Smooth muscle cell (in vitro differentiated cells): Measurements from ENCODE around the gene CACHD1. TPM values are rescaled to one million over a fixed set of nuclear protein-coding genes. Genes with fewer than 3 reads are reported as not detected.
A peak's percentile ranks its signal among the peaks of the same experiment; 100 is the strongest.

Source experiments
- DNase-seq: peaks from one replicate; lab custom pipeline; 2025; ENCODE audit not compliant: unreplicated experiment; lab: John Stamatoyannopoulos, UW
- H2AFZ ChIP-seq: fragments of 200-600 bp; sonication (generic); 2 replicates; pipeline ENCODE4 v1.6.0; 2016; ENCODE audit warnings: antibody characterized with exemption, low read depth, mild to moderate bottlenecking
- H3F3A ChIP-seq: fragments of 200-600 bp; sonication (generic); 2 replicates; pipeline ENCODE4 v1.6.0; 2017; ENCODE audit warnings: antibody characterized with exemption, low read depth
- H3K27ac ChIP-seq: fragments of 200-600 bp; sonication (generic); 2 replicates; pipeline ENCODE4 v1.5.1; 2016; ENCODE audit warnings: low read depth, mild to moderate bottlenecking
- H3K27me3 ChIP-seq: fragments of 200-600 bp; sonication (generic); 2 replicates; pipeline ENCODE4 v1.6.1; 2016; ENCODE audit warnings: low read depth, mild to moderate bottlenecking
- H3K36me3 ChIP-seq: fragments of 200-600 bp; sonication (generic); 2 replicates; pipeline ENCODE4 v1.5.1; 2016; ENCODE audit warnings: low read depth
- H3K4me1 ChIP-seq: fragments of 200-600 bp; sonication (generic); 2 replicates; pipeline ENCODE4 v1.5.1; 2016; ENCODE audit warnings: low read depth
- H3K4me2 ChIP-seq: fragments of 200-600 bp; sonication (generic); 2 replicates; pipeline ENCODE4 v1.6.0; 2016; ENCODE audit warnings: mild to moderate bottlenecking
- H3K4me3 ChIP-seq: fragments of 200-600 bp; sonication (generic); 2 replicates; pipeline ENCODE4 v1.5.1; 2016; ENCODE audit warnings: mild to moderate bottlenecking
- H3K79me2 ChIP-seq: fragments of 200-600 bp; sonication (generic); 2 replicates; pipeline ENCODE4 v1.6.0; 2016; ENCODE audit warnings: low read depth, mild to moderate bottlenecking
- H3K9ac ChIP-seq: fragments of 200-600 bp; sonication (generic); 2 replicates; pipeline ENCODE4 v1.6.0; 2016; ENCODE audit warnings: low read depth
- H3K9me3 ChIP-seq: fragments of 200-600 bp; sonication (generic); replicated peaks from 2 replicates; pipeline ENCODE4 v1.5.1; 2016; ENCODE audit warnings: low read depth
- H4K20me1 ChIP-seq: fragments of 200-600 bp; sonication (generic); 2 replicates; pipeline ENCODE4 v1.6.0; 2016; ENCODE audit warnings: low read depth
- CTCF ChIP-seq: fragments of 200-600 bp; sonication (generic); IDR thresholded peaks from 2 replicates; pipeline ENCODE4 v1.5.1; 2017; ENCODE audit warnings: borderline replicate concordance, mild to moderate bottlenecking, antibody characterized with exemption; ENCODE audit not compliant: insufficient read depth, poor library complexity, severe bottlenecking
- WGBS: methylation state at CpG from one replicate; pipeline ENCODE4 v1.1.7; 2016; ENCODE audit warnings: low lambda C conversion rate; 5-methylcytosine and 5-hydroxymethylcytosine counted together
- polyA plus RNA-seq: library from polyadenylated mRNA; unstranded; fragments of >200 nt; fragmentation: Nextera tagmentation; extraction: Ambion mirVana; gene quantifications from 2 replicates; pipeline ENCODE4 v1.2.1, GENCODE V29; 2016
- total RNA-seq: library from RNA; depleted of rRNA; stranded (reverse); fragments of >200 nt; gene quantifications from 2 replicates; pipeline ENCODE4 v1.2.3, GENCODE V29; 2014

Gene CACHD1
- total and polyA plus RNA-seq, 2 experiments from 2014 or later: 12.9 to 20.8 TPM

DNA sequence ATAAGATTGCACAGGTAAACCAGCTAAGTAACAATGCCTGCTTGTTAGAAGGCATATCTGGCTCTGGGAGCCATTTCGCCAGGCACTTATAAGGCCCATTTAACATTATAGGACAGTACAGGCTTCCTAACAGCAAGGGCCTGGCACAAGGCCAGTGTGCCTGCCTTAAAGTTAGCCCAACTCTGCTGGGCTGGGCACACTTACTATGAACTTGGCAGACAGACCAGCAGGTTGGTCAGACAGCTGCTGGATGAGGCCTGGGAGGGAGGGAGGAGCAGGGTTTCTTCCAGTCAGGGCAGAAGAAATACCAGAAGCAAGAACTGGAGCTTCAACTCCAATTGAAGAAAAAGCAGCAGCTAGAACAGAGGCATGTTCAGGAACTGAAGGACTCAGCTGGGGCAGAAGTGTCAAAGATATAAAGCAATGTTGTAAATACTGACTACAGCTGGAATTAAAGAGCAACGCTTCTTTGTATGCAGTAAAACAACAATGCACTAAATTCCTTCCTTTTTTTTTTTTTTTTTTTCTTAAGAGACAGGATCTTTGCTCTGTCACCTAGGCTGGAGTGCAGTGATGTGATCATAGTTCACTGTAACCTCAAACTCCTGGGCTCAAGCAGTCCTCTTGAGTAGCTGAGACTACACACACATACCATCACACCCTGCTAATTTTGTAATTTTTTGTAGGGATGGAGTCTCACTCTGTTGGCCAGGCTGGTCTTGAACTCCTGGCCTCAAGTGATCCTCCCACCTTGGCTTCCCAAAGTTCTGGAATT lies 4.9 kb downstream of the CACHD1 start:
- no peak for TF ChIP-seq CTCF
- H3K4me3 ChIP-seq: peak overlapping the region; percentile 93
- no peak overlapping the region for H2AFZ ChIP-seq
- peaks cover 45% of the 10 kb centered on the region for H3K4me1 ChIP-seq
- H3K27me3 ChIP-seq: no peaks in the 10 kb centered on the region
- no peak overlapping the region for H3K4me2 ChIP-seq
- H3K27ac ChIP-seq: no peak overlapping the region
- 65% methylated on average over 2 of the region's 2 CpGs for WGBS
- H3F3A ChIP-seq: peaks cover 6% of the 10 kb centered on the region
- no peak overlapping the region for H3K9ac ChIP-seq
- DNase-seq: no peak
- H4K20me1 ChIP-seq: peaks cover 6% of the 10 kb centered on the region
- H3K79me2 ChIP-seq: peaks cover 60% of the 10 kb centered on the region
- H3K9me3 ChIP-seq: no peaks in the 10 kb centered on the region
- H3K36me3 ChIP-seq: no peaks in the 10 kb centered on the region

DNA sequence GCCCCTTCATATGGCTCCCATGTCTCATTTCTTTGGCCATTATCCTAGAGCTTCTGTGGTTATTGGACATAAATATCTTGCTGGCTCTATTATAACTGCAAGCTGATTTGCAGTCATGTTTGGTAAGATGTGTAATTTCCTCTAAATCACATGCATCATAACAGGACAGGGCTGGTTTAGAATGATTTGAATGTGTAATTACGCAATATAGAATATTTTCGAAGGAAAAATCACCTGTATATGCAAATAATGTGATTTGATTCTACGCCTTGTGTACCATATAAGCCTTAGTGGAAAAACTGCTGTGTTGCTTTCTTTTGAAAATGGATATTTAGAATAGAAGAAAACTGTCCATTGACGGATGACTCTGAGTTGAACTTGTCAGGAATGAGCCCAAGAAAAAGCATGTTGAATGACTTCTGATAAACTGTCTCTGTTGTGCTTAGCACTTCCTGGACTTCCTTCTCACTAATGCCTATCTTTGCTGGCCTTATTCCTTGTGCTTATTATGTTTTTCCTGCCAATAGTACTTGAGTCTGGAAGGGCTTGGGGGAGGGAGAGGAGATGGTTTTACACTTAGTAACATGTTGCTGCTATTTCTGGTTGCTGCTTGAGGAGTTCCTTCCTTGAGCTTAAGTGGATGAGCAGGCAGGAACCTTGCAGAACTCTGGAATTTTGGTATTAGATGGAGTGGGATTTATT lies 6.5 kb downstream of the CACHD1 start:
- Histone ChIP-seq H3K4me3 (peak overlapping the region; percentile 3), H3K4me1 (peaks cover 60% of the 10 kb centered on the region), H4K20me1 (peaks cover 6% of the 10 kb centered on the region), H3K79me2 (peaks cover 71% of the 10 kb centered on the region), H3K4me2 (peak overlapping the region; percentile 77), H3F3A (peaks cover 6% of the 10 kb centered on the region), H2AFZ (no peak overlapping the region), H3K36me3 (no peaks in the 10 kb centered on the region), H3K9me3 (no peaks in the 10 kb centered on the region), H3K27ac (peak overlapping the region; percentile 69), H3K27me3 (no peaks in the 10 kb centered on the region), H3K9ac (no peak overlapping the region)
- DNase-seq: no peak
- no peak for TF ChIP-seq CTCF
- 70% methylated on average over 4 of the region's 4 CpGs for WGBS

GRCh38 chr1:64478594-64479470 lies 8.9 kb downstream of the CACHD1 start:
- no peaks in the 10 kb centered on the region for H3K27me3 ChIP-seq
- DNase-seq: no peak
- no peaks in the 10 kb centered on the region for H3K36me3 ChIP-seq
- H3K9me3 ChIP-seq: no peaks in the 10 kb centered on the region
- no peak overlapping the region for H2AFZ ChIP-seq
- no peak overlapping the region for H3K27ac ChIP-seq
- H3K9ac ChIP-seq: no peak overlapping the region
- H4K20me1 ChIP-seq: no peaks in the 10 kb centered on the region
- peaks cover 62% of the 10 kb centered on the region for H3K4me1 ChIP-seq
- H3K4me3 ChIP-seq: no peak overlapping the region
- 96% methylated on average over 3 of the region's 3 CpGs for WGBS
- H3K4me2 ChIP-seq: no peak overlapping the region
- no peak for TF ChIP-seq CTCF
- peaks cover 8% of the 10 kb centered on the region for H3F3A ChIP-seq
- H3K79me2 ChIP-seq: peaks cover 48% of the 10 kb centered on the region
